HG02938 (cell line): Measurements from ENCODE around the gene PRKD1.
A peak's percentile ranks its signal among the peaks of the same experiment; 100 is the strongest.

ENCODE experiments used
- ATAC-seq: cut with Tn5 transposase; IDR thresholded peaks from one replicate; pipeline ENCODE4 v1.9.1; 2021; ENCODE audit warnings: mild to moderate bottlenecking, moderate library complexity; ENCODE audit not compliant: unreplicated experiment

The PRKD1 gene

GRCh38 chr14:29630566-29631160 is 297.0 kb downstream of the PRKD1 start:
- no peak for ATAC-seq

- ATAC-seq: no peak
Observed at GRCh38 chr14:29629839-29630238, 297.8 kb downstream of the PRKD1 start.

- ATAC-seq: no peak
Observed at GRCh38 chr14:29627137-29627536, 300.5 kb downstream of the PRKD1 start.

GRCh38 chr14:29618323-29619067 is 309.2 kb downstream of the PRKD1 start:
- ATAC-seq: no peak

GRCh38 chr14:29616922-29617321 is 310.7 kb downstream of the PRKD1 start:
- ATAC-seq: no peak

- ATAC-seq: no peak
Observed at GRCh38 chr14:29608861-29609260, 318.8 kb downstream of the PRKD1 start.

GRCh38 chr14:29607169-29607568 is 320.5 kb downstream of the PRKD1 start:
- ATAC-seq: no peak

- ATAC-seq: no peak
Observed at GRCh38 chr14:29603696-29604095, 324.0 kb downstream of the PRKD1 start.

GRCh38 chr14:29601616-29602015 is 326.0 kb downstream of the PRKD1 start:
- no peak for ATAC-seq

- no peak for ATAC-seq
Observed at GRCh38 chr14:29587761-29588470, 339.7 kb downstream of the PRKD1 start.

GRCh38 chr14:29587046-29587445 is 340.6 kb downstream of the PRKD1 start:
- no peak for ATAC-seq

GRCh38 chr14:29584992-29585391 is 342.7 kb downstream of the PRKD1 start:
- ATAC-seq: no peak

- no peak for ATAC-seq
Observed at GRCh38 chr14:29580763-29581162, 346.9 kb downstream of the PRKD1 start.

- no peak for ATAC-seq
Observed at GRCh38 chr14:29579838-29580237, 347.8 kb downstream of the PRKD1 start.

- no peak for ATAC-seq
Observed at GRCh38 chr14:29576927-29577326, 350.7 kb downstream of the PRKD1 start.

GRCh38 chr14:29569194-29569593 is 358.5 kb downstream of the PRKD1 start:
- ATAC-seq: no peak

- no peak for ATAC-seq
Observed at GRCh38 chr14:29566194-29566593, 361.5 kb downstream of the PRKD1 start.

GRCh38 chr14:29558516-29558915 is 369.1 kb downstream of the PRKD1 start:
- ATAC-seq: no peak

GRCh38 chr14:29554335-29554734 is 373.3 kb downstream of the PRKD1 start:
- ATAC-seq: no peak

- ATAC-seq: no peak
Observed at GRCh38 chr14:29553427-29553826, 374.2 kb downstream of the PRKD1 start.

- ATAC-seq: peak; percentile 83
Observed at GRCh38 chr14:29548948-29549370, 378.7 kb downstream of the PRKD1 start.

- no peak for ATAC-seq
Observed at GRCh38 chr14:29545714-29546113, 381.9 kb downstream of the PRKD1 start.
